Transverse colon (tissue), 4 donors: ENCODE results near the gene ADCY9.

Source experiments
- CTCF ChIP-seq, 5 experiments: fragments of 200-600 bp in 3 of 5; fragments of 450-650 bp in 2 of 5; sonication (generic) in 3 of 5; IDR thresholded peaks; 1 replicate in 2 of 5; 2 replicates in 3 of 5; pipeline ENCODE4 v1.5.1; 2016 to 2017; ENCODE audit warnings: antibody characterized with exemption in 5 of 5, inconsistent platforms in 3 of 5, mild to moderate bottlenecking in 2 of 5, moderate library complexity in 1 of 5
- POLR2A ChIP-seq: fragments of 450-650 bp; IDR thresholded peaks from one replicate; pipeline ENCODE4 v1.6.1; 2016; ENCODE audit warnings: antibody characterized with exemption, mild to moderate bottlenecking, moderate library complexity
- POLR2AphosphoS5 ChIP-seq, 3 donors: sonication (generic); formaldehyde crosslinking; IDR thresholded peaks; one replicate each; pipeline ENCODE4 v1.6.1; 2016; ENCODE audit warnings: antibody characterized with exemption in 3 of 3

DNA sequence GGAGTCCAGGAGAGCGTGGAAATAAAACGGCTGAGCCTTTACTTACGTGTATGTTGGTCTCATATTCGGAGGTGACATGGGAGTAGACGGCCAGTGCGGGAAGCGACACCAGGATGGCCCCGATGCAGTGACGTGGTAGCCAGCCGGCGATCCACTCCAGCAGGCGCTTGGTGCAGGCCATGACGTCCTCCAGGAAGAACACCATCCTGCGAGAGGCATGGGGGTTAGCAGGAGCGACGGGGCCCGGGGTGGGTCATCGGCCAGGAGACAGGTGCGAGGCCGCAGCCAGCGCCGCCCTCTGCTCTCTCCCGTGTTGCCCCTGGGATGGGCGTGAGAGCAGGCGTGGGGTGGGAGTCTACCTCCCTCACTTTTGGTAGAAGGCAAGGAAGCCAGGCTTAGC is 137.2 kb downstream of the ADCY9 start:
- TF ChIP-seq CTCF (IDR thresholded peaks at IDR 0.05) (no peak), POLR2AphosphoS5 (IDR thresholded peaks at IDR 0.05) (no peak), POLR2A (no peak)
